Ovary (tissue), 3 donors: ENCODE measurements around the gene TNS3.

Experiments
- CTCF ChIP-seq, 3 donors: fragments of 450-650 bp in 2 of 3; fragments of 200-600 bp in 1 of 3; IDR thresholded peaks; one replicate each; pipeline versions ENCODE4 v1.5.1 to v1.8.0; 2016 to 2022; ENCODE audit warnings: antibody characterized with exemption in 3 of 3, mild to moderate bottlenecking in 1 of 3
- POLR2A ChIP-seq: fragments of 450-650 bp; IDR thresholded peaks from one replicate; pipeline ENCODE4 v1.6.1; 2017; ENCODE audit warnings: antibody characterized with exemption, mild to moderate bottlenecking, moderate library complexity
- donor health status: DM: no; HTN: no; CAD: no.

GRCh38 chr7:47523401-47523800, 58.5 kb downstream of the TNS3 start:
- no peak for TF ChIP-seq CTCF (IDR thresholded peaks at IDR 0.05)
- no peak for TF ChIP-seq POLR2A
